WTC11 (cell line): ENCODE measurements around the gene GTF3C2.

Source experiments
- CTCF ChIP-seq: fragments of 200-600 bp; IDR thresholded peaks from 2 replicates; pipeline ENCODE4 v1.8.0; 2022; ENCODE audit warnings: antibody characterized with exemption
- FOXJ3 ChIP-seq: sonication (generic); formaldehyde crosslinking; IDR thresholded peaks from 2 replicates; pipeline ENCODE4 v1.9.0; 2021; ENCODE audit warnings: missing genetic modification reagents, mild to moderate bottlenecking, borderline replicate concordance
- JUN ChIP-seq: sonication (generic); formaldehyde crosslinking; IDR thresholded peaks from 2 replicates; pipeline ENCODE4 v1.8.0; 2023; ENCODE audit warnings: mild to moderate bottlenecking, missing genetic modification reagents
- PRDM15 ChIP-seq: sonication (generic); formaldehyde crosslinking; IDR thresholded peaks from 2 replicates; pipeline ENCODE4 v1.8.0; 2022; ENCODE audit warnings: missing genetic modification reagents
- ZNF219 ChIP-seq: sonication (generic); formaldehyde crosslinking; IDR thresholded peaks from 2 replicates; pipeline ENCODE4 v1.8.0; 2023; ENCODE audit warnings: missing genetic modification reagents, mild to moderate bottlenecking, borderline replicate concordance

GRCh38 chr2:27304488-27305240 lies 51.9 kb downstream of the GTF3C2 start:
- TF ChIP-seq PRDM15 (CRISPR knock-in tag) (no peak), CTCF (no peak), ZNF219 (CRISPR knock-in tag) (no peak), JUN (CRISPR knock-in tag) (no peak), FOXJ3 (CRISPR knock-in tag) (no peak)
